ENCODE data around the gene VHLL. TPM values are rescaled to one million over a fixed set of nuclear protein-coding genes. Genes with fewer than 3 reads are reported as not detected.

The VHLL gene
- total RNA-seq, 1 experiment from 2014 or later, result 1.1 TPM

DNA sequence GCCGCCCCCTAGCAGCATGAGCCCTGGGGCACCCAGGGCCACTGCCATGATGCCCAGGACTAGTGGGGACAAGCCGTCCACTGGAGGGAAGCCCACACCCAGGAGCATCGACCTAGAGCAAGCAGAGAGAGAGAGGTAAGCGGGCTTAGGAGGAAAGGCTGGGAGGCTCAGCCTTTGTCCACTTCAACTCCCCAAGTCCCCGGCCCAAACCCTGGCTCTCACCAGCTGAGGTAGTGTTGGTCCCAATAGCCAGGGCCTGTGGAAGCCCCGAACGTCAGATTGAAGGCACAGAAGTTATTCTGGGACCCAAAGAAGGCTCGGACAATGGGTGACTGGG lies 6.0 kb downstream of the VHLL start:
- H3K4me3 ChIP-seq (ENCODE audit: low read length), result no peak overlapping the region
- no TSS peak for BruUV-seq (replicated peaks)
- no peaks in the 10 kb centered on the region for H3K9me2 ChIP-seq (replicated peaks; ENCODE audit: low read length)
- TF ChIP-seq EZH2phosphoT487 (IDR thresholded peaks at IDR 0.05; ENCODE audit: borderline replicate concordance, low read length) (no peak), EZH2 (IDR thresholded peaks at IDR 0.05; ENCODE audit: low read length, unreplicated experiment) (no peak)
- TF ChIP-seq, protein P1, sequence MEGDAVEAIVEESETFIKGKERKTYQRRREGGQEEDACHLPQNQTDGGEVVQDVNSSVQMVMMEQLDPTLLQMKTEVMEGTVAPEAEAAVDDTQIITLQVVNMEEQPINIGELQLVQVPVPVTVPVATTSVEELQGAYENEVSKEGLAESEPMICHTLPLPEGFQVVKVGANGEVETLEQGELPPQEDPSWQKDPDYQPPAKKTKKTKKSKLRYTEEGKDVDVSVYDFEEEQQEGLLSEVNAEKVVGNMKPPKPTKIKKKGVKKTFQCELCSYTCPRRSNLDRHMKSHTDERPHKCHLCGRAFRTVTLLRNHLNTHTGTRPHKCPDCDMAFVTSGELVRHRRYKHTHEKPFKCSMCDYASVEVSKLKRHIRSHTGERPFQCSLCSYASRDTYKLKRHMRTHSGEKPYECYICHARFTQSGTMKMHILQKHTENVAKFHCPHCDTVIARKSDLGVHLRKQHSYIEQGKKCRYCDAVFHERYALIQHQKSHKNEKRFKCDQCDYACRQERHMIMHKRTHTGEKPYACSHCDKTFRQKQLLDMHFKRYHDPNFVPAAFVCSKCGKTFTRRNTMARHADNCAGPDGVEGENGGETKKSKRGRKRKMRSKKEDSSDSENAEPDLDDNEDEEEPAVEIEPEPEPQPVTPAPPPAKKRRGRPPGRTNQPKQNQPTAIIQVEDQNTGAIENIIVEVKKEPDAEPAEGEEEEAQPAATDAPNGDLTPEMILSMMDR (conservative IDR thresholded peaks at IDR 0.05; ENCODE audit: low read depth, low read length), result no peak
- no peak overlapping the region for H3K9ac ChIP-seq (ENCODE audit: low read length)
- ChIA-PET CTCF (no interaction called here), POLR2A (ENCODE audit: unreplicated experiment) (no interaction called here)
- H3K27me3 ChIP-seq (ENCODE audit: low read length), result no peaks in the 10 kb centered on the region
- H4K20me1 ChIP-seq (ENCODE audit: low read length), result no peaks in the 10 kb centered on the region
- peaks cover 15% of the 10 kb centered on the region; the same call in 1 of the 2 replicates for H3K4me1 ChIP-seq (ENCODE audit: insufficient read depth, low read length)
- no peaks in the 10 kb centered on the region for H3K9me3 ChIP-seq (ENCODE audit: low read length)
- H3F3A ChIP-seq (ENCODE audit: low read length, unreplicated experiment), result no peaks in the 10 kb centered on the region
- ATAC-seq (no peak), DNase-seq (no peak)
- H3K79me2 ChIP-seq (ENCODE audit: low read length), result no peaks in the 10 kb centered on the region
- intact Hi-C loops (cut with micrococcal nuclease), result no loop called here
- H3K4me2 ChIP-seq (ENCODE audit: low read length), result no peak overlapping the region
- no peaks in the 10 kb centered on the region for H3K36me3 ChIP-seq (ENCODE audit: low read depth, low read length)
- no peak overlapping the region for H3K27ac ChIP-seq (ENCODE audit: low read length)
- H2AFZ ChIP-seq (ENCODE audit: low read length), result no peak overlapping the region

DNA sequence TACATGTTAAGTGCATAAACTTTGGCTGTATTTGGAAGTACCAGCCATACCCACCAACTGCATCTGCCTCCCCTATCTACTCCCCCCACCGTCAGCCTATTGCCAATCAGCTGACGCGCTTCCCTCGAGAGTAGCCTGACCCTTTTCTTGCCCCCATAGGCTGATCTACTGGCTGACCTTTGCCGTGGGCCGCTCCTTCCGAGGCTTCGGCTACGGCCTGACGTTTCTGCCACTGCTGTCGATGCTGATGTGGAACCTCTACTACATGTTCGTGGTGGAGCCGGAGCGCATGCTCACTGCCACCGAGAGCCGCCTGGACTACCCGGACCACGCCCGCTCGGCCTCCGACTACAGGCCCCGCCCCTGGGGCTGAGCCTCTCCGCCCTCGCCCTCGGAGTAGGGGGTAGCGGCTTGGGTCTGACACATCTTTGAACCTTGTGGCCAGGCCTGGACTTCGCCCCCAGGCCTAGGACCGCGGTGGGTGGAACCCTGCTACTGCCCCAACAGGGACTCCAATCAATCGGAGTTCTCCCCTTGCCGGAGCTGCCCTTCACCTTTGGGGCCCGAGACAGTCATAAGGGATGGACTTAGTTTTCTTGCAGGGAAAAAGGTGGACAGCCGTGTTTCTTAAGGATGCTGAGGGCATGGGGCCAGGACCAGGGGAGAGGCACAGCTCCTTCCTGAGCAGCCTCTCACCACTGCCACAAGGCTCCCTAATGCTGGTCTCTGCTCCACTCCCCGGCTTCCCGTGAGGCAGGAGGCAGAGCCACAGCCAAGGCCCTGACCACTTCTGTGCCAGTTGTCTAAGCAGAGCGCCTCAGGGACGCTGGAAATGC lies 7.7 kb downstream of the VHLL start:
- H3K9me2 ChIP-seq (replicated peaks; ENCODE audit: low read length), result no peaks in the 10 kb centered on the region
- peak overlapping the region; percentile 66 for H3K4me3 ChIP-seq (ENCODE audit: low read length)
- peaks cover 15% of the 10 kb centered on the region; the same call in 1 of the 2 replicates for H3K4me1 ChIP-seq (ENCODE audit: insufficient read depth, low read length)
- H3K9ac ChIP-seq (ENCODE audit: low read length), result peak overlapping the region; percentile 33
- H3K36me3 ChIP-seq (ENCODE audit: low read depth, low read length), result no peaks in the 10 kb centered on the region
- H3K9me3 ChIP-seq (ENCODE audit: low read length), result no peaks in the 10 kb centered on the region
- ChIA-PET CTCF (no interaction called here), POLR2A (ENCODE audit: unreplicated experiment) (no interaction called here)
- H3K4me2 ChIP-seq (ENCODE audit: low read length), result peak overlapping the region; percentile 87
- H2AFZ ChIP-seq (ENCODE audit: low read length), result peak overlapping the region; percentile 87
- no peaks in the 10 kb centered on the region for H4K20me1 ChIP-seq (ENCODE audit: low read length)
- peak; percentile 95 for ATAC-seq
- H3F3A ChIP-seq (ENCODE audit: low read length, unreplicated experiment), result no peaks in the 10 kb centered on the region
- no peak overlapping the region for H3K27ac ChIP-seq (ENCODE audit: low read length)
- no peaks in the 10 kb centered on the region for H3K27me3 ChIP-seq (ENCODE audit: low read length)
- H3K79me2 ChIP-seq (ENCODE audit: low read length), result no peaks in the 10 kb centered on the region
- intact Hi-C loops (cut with micrococcal nuclease), result no loop called here
- TF ChIP-seq EZH2 (IDR thresholded peaks at IDR 0.05; ENCODE audit: low read length, unreplicated experiment) (no peak), EZH2phosphoT487 (IDR thresholded peaks at IDR 0.05; ENCODE audit: borderline replicate concordance, low read length) (no peak)
- TF ChIP-seq, protein P1 (conservative IDR thresholded peaks at IDR 0.05; ENCODE audit: low read depth, low read length), result no peak
- no TSS peak for BruUV-seq (replicated peaks)
- DNase-seq, result peak; percentile 76

DNA sequence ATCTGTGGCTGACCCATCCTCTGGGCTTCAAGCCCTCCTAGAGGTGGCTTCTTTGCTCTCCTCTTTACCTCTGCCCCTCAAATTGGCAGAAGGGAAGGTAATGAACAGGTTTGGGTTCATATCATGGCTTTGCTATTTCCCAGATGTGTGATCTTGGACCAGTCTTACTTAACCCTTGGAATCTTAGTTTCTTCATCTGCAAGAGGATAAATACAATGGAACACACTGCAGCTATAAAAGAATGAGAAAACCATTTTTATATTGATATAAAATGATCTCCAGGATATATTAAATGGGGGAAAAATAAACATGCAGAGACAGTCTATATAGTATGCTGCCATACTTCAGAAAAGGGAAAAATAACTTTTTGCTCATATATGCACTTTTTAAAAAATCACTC lies 9.2 kb downstream of the VHLL start:
- no peaks in the 10 kb centered on the region for H3K9me3 ChIP-seq (ENCODE audit: low read length)
- no peaks in the 10 kb centered on the region for H3F3A ChIP-seq (ENCODE audit: low read length, unreplicated experiment)
- TF ChIP-seq EZH2 (IDR thresholded peaks at IDR 0.05; ENCODE audit: low read length, unreplicated experiment) (no peak), EZH2phosphoT487 (IDR thresholded peaks at IDR 0.05; ENCODE audit: borderline replicate concordance, low read length) (no peak)
- TF ChIP-seq, protein P1 (conservative IDR thresholded peaks at IDR 0.05; ENCODE audit: low read depth, low read length), result no peak
- ChIA-PET CTCF (no interaction called here), POLR2A (ENCODE audit: unreplicated experiment) (no interaction called here)
- peaks cover 4% of the 10 kb centered on the region; the same call in 1 of the 2 replicates for H3K79me2 ChIP-seq (ENCODE audit: low read length)
- H4K20me1 ChIP-seq (ENCODE audit: low read length), result no peaks in the 10 kb centered on the region
- no peak overlapping the region for H3K27ac ChIP-seq (ENCODE audit: low read length)
- intact Hi-C loops (cut with micrococcal nuclease), result no loop called here
- no peak overlapping the region for H3K4me2 ChIP-seq (ENCODE audit: low read length)
- H2AFZ ChIP-seq (ENCODE audit: low read length), result no peak overlapping the region
- H3K9me2 ChIP-seq (replicated peaks; ENCODE audit: low read length), result no peaks in the 10 kb centered on the region
- DNase-seq (no peak), ATAC-seq (no peak)
- no peak overlapping the region for H3K4me3 ChIP-seq (ENCODE audit: low read length)
- no peak overlapping the region for H3K9ac ChIP-seq (ENCODE audit: low read length)
- H3K27me3 ChIP-seq (ENCODE audit: low read length), result no peaks in the 10 kb centered on the region
- no TSS peak for BruUV-seq (replicated peaks)
- no peaks in the 10 kb centered on the region for H3K36me3 ChIP-seq (ENCODE audit: low read depth, low read length)
- peaks cover 8% of the 10 kb centered on the region for H3K4me1 ChIP-seq (ENCODE audit: insufficient read depth, low read length)
